Tongue (tissue), 2 donors: ENCODE data around the gene ABCA9. TPM values are rescaled to one million over a fixed set of nuclear protein-coding genes. Genes with fewer than 3 reads are reported as not detected.
A peak's percentile ranks its signal among the peaks of the same experiment; 100 is the strongest.
"Not testable (repeated sequence)": the region's sequence is repeated elsewhere in the genome, so short reads cannot be mapped to it uniquely, and the experiment has no call there.

Experiments used
- DNase-seq: peaks from one replicate; pipeline ENCODE4 v3.0.0-alpha.2; 2015
- total RNA-seq: library from RNA; depleted of rRNA; stranded (reverse); fragments of >200 nt; gene quantifications from one replicate; pipeline ENCODE4 v1.2.3, GENCODE V29; 2014

Gene ABCA9, protein sequence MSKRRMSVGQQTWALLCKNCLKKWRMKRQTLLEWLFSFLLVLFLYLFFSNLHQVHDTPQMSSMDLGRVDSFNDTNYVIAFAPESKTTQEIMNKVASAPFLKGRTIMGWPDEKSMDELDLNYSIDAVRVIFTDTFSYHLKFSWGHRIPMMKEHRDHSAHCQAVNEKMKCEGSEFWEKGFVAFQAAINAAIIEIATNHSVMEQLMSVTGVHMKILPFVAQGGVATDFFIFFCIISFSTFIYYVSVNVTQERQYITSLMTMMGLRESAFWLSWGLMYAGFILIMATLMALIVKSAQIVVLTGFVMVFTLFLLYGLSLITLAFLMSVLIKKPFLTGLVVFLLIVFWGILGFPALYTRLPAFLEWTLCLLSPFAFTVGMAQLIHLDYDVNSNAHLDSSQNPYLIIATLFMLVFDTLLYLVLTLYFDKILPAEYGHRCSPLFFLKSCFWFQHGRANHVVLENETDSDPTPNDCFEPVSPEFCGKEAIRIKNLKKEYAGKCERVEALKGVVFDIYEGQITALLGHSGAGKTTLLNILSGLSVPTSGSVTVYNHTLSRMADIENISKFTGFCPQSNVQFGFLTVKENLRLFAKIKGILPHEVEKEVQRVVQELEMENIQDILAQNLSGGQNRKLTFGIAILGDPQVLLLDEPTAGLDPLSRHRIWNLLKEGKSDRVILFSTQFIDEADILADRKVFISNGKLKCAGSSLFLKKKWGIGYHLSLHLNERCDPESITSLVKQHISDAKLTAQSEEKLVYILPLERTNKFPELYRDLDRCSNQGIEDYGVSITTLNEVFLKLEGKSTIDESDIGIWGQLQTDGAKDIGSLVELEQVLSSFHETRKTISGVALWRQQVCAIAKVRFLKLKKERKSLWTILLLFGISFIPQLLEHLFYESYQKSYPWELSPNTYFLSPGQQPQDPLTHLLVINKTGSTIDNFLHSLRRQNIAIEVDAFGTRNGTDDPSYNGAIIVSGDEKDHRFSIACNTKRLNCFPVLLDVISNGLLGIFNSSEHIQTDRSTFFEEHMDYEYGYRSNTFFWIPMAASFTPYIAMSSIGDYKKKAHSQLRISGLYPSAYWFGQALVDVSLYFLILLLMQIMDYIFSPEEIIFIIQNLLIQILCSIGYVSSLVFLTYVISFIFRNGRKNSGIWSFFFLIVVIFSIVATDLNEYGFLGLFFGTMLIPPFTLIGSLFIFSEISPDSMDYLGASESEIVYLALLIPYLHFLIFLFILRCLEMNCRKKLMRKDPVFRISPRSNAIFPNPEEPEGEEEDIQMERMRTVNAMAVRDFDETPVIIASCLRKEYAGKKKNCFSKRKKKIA (N-terminal part only)
- 24.4 TPM for total RNA-seq

DNA sequence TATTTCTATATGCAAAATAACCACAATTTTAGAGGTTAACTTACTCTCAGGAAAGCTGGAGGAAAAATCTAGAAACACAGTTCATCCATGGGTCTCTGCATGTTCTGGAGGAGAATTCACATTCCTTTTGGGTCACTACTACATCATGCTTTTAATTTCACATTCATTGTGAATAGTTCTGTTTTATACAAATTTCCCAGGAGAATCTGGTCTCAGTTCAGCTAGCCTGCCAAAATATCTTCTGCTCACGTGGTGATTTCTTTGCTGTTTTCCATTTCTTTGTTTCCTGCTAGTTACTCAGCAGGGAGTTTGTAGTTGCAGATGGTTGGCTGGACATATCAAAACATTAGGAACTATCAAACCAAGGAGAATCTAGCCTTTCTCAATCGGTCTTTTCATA lies at the start of gene ABCA9:
TSS of gene ABCA9 (minus strand) at position 106 of the 400 bp plus-strand sequence. CDS start 9,801 bp downstream, outside the sequence.
- DNase-seq: peak; percentile 79

GRCh38 chr17:69105907-69106730 lies 45.4 kb upstream of the ABCA9 start:
- no peak for DNase-seq

GRCh38 chr17:69103557-69104233 lies 43.0 kb upstream of the ABCA9 start:
- no peak for DNase-seq

DNA sequence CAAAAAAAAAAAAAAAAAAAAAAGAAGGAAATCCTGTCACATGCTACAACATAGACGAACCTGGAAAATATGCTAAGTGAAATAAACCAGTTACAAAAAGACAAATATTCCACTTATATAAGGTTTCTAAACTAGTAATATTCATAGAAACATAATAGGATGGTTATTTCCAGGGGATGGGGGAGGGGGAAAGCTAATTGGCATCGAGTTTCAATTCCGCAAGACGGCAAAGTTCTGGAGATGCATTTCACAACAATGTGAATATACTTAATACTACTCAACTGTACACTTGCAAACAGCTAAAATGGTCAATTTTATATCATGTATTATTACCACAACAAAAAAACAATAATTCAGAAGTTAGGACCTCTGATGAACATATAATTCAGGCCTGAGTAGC lies 37.9 kb upstream of the ABCA9 start:
- DNase-seq: no peak

GRCh38 chr17:69096541-69096940 lies 35.8 kb upstream of the ABCA9 start:
- no peak for DNase-seq

DNA sequence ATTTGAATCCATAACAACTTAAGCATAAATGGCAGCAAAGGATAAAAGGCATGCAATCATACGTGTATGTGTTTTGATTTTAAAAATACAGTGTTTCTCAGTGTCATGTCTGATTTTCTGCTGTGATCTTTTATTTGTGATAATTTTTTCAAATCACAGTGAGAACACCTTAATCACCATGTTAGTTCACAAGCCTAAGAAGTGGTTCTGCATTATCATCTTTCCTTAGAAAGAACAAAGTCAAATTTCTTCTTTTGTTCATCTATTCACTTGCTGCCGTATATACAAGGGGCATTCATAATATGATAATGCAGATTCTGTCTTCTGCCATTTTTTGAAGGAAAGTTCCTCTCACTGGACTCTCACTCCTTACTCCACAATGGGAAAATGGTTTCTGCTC lies 33.3 kb upstream of the ABCA9 start:
- no peak for DNase-seq

DNA sequence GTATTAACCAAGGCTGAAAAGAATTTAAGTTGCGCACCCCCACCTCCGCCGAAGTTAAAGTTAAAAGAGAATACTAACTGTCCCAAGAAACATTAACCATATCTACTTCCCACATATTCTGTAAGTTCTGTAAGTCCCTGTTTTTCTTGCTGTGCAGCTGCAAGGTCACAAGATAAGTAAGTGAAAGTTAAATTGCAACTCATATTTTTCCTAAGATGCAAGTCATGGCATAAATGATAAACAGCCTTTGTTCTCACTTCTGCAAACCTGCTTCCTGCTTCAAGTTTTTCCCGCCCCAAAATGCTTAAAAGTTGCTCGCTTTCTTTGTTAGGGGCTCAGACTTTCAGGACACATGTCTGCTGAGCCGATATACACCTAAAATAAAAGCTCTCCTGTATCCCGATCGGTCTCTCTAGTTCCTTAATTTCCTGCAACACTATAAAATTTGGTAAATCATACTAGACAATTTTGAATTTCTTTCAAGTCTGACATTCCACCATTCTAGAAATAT lies 32.6 kb upstream of the ABCA9 start:
- DNase-seq: peak; percentile 7

DNA sequence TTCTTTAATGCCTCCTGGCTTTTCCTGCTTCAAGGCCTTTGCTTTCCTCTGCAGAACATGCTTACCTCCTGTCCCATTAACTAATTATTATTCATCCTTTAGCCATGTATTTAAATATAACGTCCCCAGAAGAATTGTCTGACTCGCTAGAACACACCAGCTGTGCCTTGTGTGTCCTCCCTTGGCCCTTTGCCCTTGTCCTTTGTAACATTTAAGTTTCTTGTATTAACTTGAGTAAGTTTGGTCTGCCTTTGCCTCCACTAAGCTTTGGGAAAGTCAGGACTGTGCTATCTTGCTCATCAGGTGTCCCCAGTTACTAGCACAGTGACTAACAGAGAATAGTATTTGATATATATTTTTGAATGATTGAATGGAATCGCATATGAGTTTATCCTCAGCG lies 29.6 kb upstream of the ABCA9 start:
- DNase-seq: no peak

GRCh38 chr17:69088643-69089200 lies 28.0 kb upstream of the ABCA9 start:
- DNase-seq: no peak

DNA sequence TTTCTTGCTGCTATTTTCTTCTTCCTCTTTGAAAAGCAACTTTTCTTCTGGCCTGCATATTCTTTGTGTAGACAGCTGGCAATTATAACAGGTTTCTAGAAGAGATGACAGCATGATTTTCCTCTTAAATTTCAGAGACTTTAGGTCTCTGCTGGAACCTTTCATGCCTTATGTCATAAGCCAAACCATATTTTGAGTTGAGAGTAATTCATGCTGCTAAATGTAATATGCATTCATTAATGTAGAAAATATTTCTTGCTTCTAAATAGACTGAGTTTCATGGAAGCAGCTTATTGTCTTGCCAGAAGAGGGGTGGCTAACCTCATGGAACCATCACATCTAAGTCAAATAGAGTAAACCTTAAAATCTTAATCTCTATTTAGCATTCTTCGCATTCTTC lies 25.9 kb upstream of the ABCA9 start:
- no peak for DNase-seq

DNA sequence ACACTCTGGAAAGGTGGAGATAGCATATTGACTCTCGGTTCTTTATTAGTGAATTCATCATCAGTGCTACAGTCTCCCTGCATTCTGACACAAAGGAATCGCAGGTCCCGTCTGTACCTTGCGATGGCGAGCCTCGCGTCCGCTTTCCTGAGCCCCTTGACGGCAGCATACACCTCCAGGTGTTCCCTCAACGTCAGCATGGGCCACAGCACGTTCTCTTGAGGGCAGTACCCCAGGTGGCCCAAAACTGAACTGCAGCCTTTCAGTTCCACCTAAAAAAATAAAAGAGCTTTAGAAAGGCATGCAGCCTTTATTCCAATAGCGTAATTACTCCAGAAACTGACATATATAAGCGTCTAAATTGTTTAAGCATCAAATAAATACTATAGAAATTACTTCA lies 24.2 kb upstream of the ABCA9 start:
- DNase-seq: no peak

DNA sequence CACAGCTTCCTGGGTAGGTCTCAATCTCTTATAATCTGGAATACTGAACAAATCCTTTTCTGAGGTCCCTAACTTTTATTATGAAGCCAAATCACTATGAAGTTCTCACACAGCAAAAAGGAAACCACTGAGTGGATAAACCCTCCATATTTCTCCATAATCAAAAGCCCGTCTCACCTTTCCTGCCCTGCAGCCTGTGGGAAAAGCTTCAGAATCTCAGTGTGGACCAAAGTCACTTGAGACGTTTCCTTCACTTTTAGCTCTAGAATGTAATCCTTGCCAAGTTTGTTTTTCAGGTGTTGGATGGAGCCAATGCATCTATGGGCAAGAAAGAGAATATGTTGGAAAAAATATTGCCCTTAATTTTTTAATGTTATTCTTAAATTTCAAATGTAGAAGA lies 22.0 kb upstream of the ABCA9 start:
- DNase-seq: no peak

- no peak for DNase-seq
These were observed 18.1 kb upstream of the ABCA9 start for GRCh38 chr17:69078864-69079263.

DNA sequence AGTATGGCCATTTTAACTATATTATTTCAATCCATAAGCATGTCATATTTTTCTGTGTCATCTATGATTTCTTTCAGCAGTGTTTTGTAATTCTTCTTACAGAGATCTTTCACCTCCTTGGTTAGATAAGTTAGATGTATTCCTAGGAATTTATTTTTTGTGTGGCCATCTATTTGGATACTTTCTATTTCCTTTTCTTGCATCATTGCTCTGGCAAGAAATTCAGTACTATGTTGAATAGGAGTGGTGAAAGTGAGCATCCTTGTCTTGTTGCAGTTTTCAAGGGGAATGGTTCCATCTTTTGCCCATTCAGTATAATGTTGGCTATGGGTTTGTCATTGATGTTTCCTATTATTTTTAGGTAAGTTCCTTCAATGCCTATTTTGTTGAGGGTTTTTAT lies 15.1 kb upstream of the ABCA9 start:
- DNase-seq: no peak

DNA sequence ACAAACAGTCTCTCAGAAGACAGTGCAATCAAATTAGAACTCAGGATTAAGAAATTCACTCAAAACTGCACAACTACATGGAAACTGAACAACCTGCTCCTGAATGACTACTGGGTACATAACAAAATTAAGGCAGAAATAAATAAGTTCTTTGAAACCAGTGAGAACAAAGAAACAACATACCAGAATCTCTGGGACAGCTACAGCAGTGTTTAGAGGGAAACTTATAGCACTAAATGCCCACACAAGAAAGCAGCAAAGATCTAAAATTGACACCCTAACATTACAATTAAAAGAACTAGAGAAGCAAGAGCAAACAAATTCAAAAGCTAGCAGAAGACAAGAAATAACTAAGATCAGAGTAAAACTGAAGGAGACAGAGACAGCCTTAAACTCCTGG lies 12.7 kb upstream of the ABCA9 start:
- DNase-seq: not testable (repeated sequence)

DNA sequence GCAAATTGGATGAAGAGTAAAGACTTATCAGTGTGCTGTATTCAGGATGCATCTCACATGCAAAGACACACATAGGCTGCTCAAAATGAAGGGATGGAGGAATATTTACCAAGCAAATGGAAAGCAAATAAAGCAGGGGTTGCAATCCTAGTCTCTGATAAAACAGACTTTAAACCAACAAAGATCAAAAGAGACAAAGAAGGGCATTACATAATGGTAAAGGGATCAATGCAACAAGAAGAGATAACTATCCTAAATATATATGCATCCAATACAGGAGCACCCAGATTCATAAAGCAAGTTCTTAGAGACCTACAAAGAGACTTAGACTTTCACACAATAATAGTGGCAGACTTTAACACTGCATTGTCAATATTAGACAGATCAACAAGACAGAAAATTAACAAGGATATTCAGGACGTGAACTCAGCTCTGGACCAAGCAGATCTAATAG lies 12.1 kb upstream of the ABCA9 start:
- not testable (repeated sequence) for DNase-seq

GRCh38 chr17:69071233-69071586 lies 10.5 kb upstream of the ABCA9 start:
- DNase-seq: not testable (repeated sequence)

- not testable (repeated sequence) for DNase-seq
These were observed 9.9 kb upstream of the ABCA9 start for GRCh38 chr17:69070378-69071232.

DNA sequence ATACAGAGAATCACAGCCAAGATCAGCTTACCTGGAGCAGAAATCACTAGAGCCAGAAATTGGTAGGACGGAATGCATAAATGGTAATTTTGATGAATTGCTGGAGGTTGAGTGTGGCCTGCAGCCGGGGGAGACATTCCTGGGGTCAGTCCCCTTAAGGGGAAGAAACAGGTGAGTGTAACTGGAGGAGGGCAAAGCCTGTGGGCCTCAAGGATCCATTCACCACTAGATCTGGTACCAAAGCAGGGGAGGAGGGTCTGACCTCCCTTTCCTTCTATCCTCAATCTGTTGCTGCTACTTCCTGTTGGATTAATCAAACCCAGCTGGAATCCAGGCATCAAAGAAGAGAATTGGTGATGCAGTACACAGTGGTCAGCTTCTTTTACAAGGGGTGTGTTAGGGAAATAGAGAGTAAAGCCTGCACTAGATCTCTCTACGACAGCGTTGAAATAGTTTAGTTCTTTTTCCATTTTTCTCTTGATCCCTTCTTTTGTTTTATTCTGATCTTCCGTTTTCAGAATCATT lies 8.6 kb upstream of the ABCA9 start:
- DNase-seq: no peak
